ENCODE measurements around the gene MAPK10.

- TF ChIP-seq CTCF (conservative IDR thresholded peaks at IDR 0.05; ENCODE audit: low read depth, low read length) (no peak), EZH2 (IDR thresholded peaks at IDR 0.05; ENCODE audit: borderline replicate concordance, low read depth, low read length, poor library complexity, severe bottlenecking) (no peak)
These were observed 324.2 kb downstream of the MAPK10 start for GRCh38 chr4:86035688-86036087.
